ENCODE measurements around the gene ZMIZ2. TPM values are rescaled to one million over a fixed set of nuclear protein-coding genes. Genes with fewer than 3 reads are reported as not detected.

ZMIZ2 gene
- total RNA-seq, 1 experiment from 2014 or later, result 69.0 TPM

GRCh38 chr7:44736896-44737295 is 11.8 kb upstream of the ZMIZ2 start:
- H3K4me1 Mint-ChIP-seq (ENCODE audit: low read depth, unreplicated experiment), result no peaks in the 10 kb centered on the region
- no peak overlapping the region for H3K4me3 ChIP-seq (ENCODE audit: low read depth, low read length)
- H3K4me1 ChIP-seq, result peaks cover 6% of the 10 kb centered on the region; the same call in 1 of the 2 replicates
- ChIA-PET POLR2A (no interaction called here), CTCF (no interaction called here)
- no peak overlapping the region for H3K4me3 Mint-ChIP-seq (ENCODE audit: unreplicated experiment)
- no peaks in the 10 kb centered on the region for H3K36me3 ChIP-seq (ENCODE audit: control insufficient read depth, insufficient read depth, low read length)
- H3K36me3 Mint-ChIP-seq (ENCODE audit: insufficient read depth, unreplicated experiment), result peaks cover 4% of the 10 kb centered on the region
- H3K27me3 Mint-ChIP-seq (ENCODE audit: insufficient read depth, unreplicated experiment), result no peaks in the 10 kb centered on the region
- intact Hi-C loops (cut with micrococcal nuclease; ENCODE audit: unreplicated experiment), result no loop called here
- no peaks in the 10 kb centered on the region for H3K27me3 ChIP-seq (replicated peaks; ENCODE audit: control insufficient read depth, insufficient read depth, low read length)
- H3K9me3 ChIP-seq, result no peaks in the 10 kb centered on the region
- H3K27ac Mint-ChIP-seq (ENCODE audit: unreplicated experiment), result no peak overlapping the region
- no peaks in the 10 kb centered on the region for H3K9me3 Mint-ChIP-seq (ENCODE audit: unreplicated experiment)
- no peak for DNase-seq
- TF ChIP-seq, protein P1, sequence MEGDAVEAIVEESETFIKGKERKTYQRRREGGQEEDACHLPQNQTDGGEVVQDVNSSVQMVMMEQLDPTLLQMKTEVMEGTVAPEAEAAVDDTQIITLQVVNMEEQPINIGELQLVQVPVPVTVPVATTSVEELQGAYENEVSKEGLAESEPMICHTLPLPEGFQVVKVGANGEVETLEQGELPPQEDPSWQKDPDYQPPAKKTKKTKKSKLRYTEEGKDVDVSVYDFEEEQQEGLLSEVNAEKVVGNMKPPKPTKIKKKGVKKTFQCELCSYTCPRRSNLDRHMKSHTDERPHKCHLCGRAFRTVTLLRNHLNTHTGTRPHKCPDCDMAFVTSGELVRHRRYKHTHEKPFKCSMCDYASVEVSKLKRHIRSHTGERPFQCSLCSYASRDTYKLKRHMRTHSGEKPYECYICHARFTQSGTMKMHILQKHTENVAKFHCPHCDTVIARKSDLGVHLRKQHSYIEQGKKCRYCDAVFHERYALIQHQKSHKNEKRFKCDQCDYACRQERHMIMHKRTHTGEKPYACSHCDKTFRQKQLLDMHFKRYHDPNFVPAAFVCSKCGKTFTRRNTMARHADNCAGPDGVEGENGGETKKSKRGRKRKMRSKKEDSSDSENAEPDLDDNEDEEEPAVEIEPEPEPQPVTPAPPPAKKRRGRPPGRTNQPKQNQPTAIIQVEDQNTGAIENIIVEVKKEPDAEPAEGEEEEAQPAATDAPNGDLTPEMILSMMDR (IDR thresholded peaks at IDR 0.05; ENCODE audit: insufficient read depth in 1 of 2, low read depth in 1 of 2, low read length in 1 of 2, severe bottlenecking in 1 of 2, unreplicated experiment in 1 of 2), result no peak
- no TSS peak for BruUV-seq (replicated peaks)

- peaks cover 6% of the 10 kb centered on the region; the same call in 1 of the 2 replicates for H3K4me1 ChIP-seq
- no peak overlapping the region for H3K4me3 ChIP-seq (ENCODE audit: low read depth, low read length)
- intact Hi-C loops (cut with micrococcal nuclease; ENCODE audit: unreplicated experiment), result no loop called here
- ChIA-PET CTCF (interaction anchor here (0.6 kb wide), 1 partner anchor 524 kb away, joined by 3 read pairs; no protein-coding TSS in a partner anchor), POLR2A (no interaction called here)
- no peak for DNase-seq
- Mint-ChIP-seq H3K9me3 (ENCODE audit: unreplicated experiment) (no peaks in the 10 kb centered on the region), H3K4me1 (ENCODE audit: low read depth, unreplicated experiment) (no peaks in the 10 kb centered on the region), H3K36me3 (ENCODE audit: insufficient read depth, unreplicated experiment) (peaks cover 4% of the 10 kb centered on the region), H3K27me3 (ENCODE audit: insufficient read depth, unreplicated experiment) (no peaks in the 10 kb centered on the region), H3K27ac (ENCODE audit: unreplicated experiment) (no peak overlapping the region), H3K4me3 (ENCODE audit: unreplicated experiment) (no peak overlapping the region)
- TF ChIP-seq, protein P1 (IDR thresholded peaks at IDR 0.05; ENCODE audit: insufficient read depth in 1 of 2, low read depth in 1 of 2, low read length in 1 of 2, severe bottlenecking in 1 of 2, unreplicated experiment in 1 of 2), result no peak
- no peaks in the 10 kb centered on the region for H3K27me3 ChIP-seq (replicated peaks; ENCODE audit: control insufficient read depth, insufficient read depth, low read length)
- H3K36me3 ChIP-seq (ENCODE audit: control insufficient read depth, insufficient read depth, low read length), result no peaks in the 10 kb centered on the region
- BruUV-seq (replicated peaks), result no TSS peak
- no peaks in the 10 kb centered on the region for H3K9me3 ChIP-seq
These were observed 10.5 kb upstream of the ZMIZ2 start for GRCh38 chr7:44738051-44738723.

- H3K4me3 ChIP-seq (ENCODE audit: low read depth, low read length), result no peak overlapping the region
- no peaks in the 10 kb centered on the region for H3K36me3 ChIP-seq (ENCODE audit: control insufficient read depth, insufficient read depth, low read length)
- TF ChIP-seq, protein P1 (IDR thresholded peaks at IDR 0.05; ENCODE audit: insufficient read depth in 1 of 2, low read depth in 1 of 2, low read length in 1 of 2, severe bottlenecking in 1 of 2, unreplicated experiment in 1 of 2), result no peak
- no peaks in the 10 kb centered on the region for H3K27me3 ChIP-seq (replicated peaks; ENCODE audit: control insufficient read depth, insufficient read depth, low read length)
- peaks cover 6% of the 10 kb centered on the region for H3K4me1 ChIP-seq
- CTCF ChIA-PET, result interaction anchor here (0.6 kb wide), 1 partner anchor 524 kb away, joined by 3 read pairs; no protein-coding TSS in a partner anchor
- H3K9me3 ChIP-seq, result no peaks in the 10 kb centered on the region
- Mint-ChIP-seq H3K36me3 (ENCODE audit: insufficient read depth, unreplicated experiment) (peaks cover 4% of the 10 kb centered on the region), H3K27me3 (ENCODE audit: insufficient read depth, unreplicated experiment) (no peaks in the 10 kb centered on the region), H3K27ac (ENCODE audit: unreplicated experiment) (no peak overlapping the region), H3K4me1 (ENCODE audit: low read depth, unreplicated experiment) (no peaks in the 10 kb centered on the region), H3K4me3 (ENCODE audit: unreplicated experiment) (no peak overlapping the region), H3K9me3 (ENCODE audit: unreplicated experiment) (no peaks in the 10 kb centered on the region)
- no TSS peak for BruUV-seq (replicated peaks)
- POLR2A ChIA-PET, result no interaction called here
- intact Hi-C loops (cut with micrococcal nuclease; ENCODE audit: unreplicated experiment), result no loop called here
- DNase-seq, result no peak
These were observed 9.6 kb upstream of the ZMIZ2 start for GRCh38 chr7:44738876-44739665.
